Measurements from ENCODE around the gene HES4.
"Not testable (repeated sequence)": the region's sequence is repeated elsewhere in the genome, so short reads cannot be mapped to it uniquely, and the experiment has no call there.

GRCh38 chr1:1010131-1010530 is 10.2 kb upstream of the HES4 start:
- TF ChIP-seq ELK1 (IDR thresholded peaks at IDR 0.05; ENCODE audit: low read depth, low read length); POLR2A (IDR thresholded peaks at IDR 0.05; ENCODE audit: low read depth, low read length); SIN3A (IDR thresholded peaks at IDR 0.05; ENCODE audit: low read depth, low read length); DPF2 (IDR thresholded peaks at IDR 0.05); CUX1 (IDR thresholded peaks at IDR 0.05; ENCODE audit: insufficient replicate concordance, low read depth, low read length); MAX (IDR thresholded peaks at IDR 0.05; ENCODE audit: low read depth, low read length); FOXK2 (IDR thresholded peaks at IDR 0.05); MXI1 (IDR thresholded peaks at IDR 0.05; ENCODE audit: low read depth, low read length); BCLAF1 (IDR thresholded peaks at IDR 0.05); CTCF (IDR thresholded peaks at IDR 0.05 in 2 of 3, conservative IDR thresholded peaks at IDR 0.05 in 1 of 3; ENCODE audit: control insufficient read depth in 2 of 3, extremely low read depth in 1 of 3, insufficient read depth in 1 of 3, low read depth in 3 of 3, low read length in 3 of 3): not testable (repeated sequence)

Data from GM12878 (cell line).